Spleen (tissue), 7 donors: ENCODE results near the gene NUB1.

Experiments used
- CTCF ChIP-seq, 11 experiments: fragments of 200-600 bp in 7 of 11; fragments of 450-650 bp in 4 of 11; sonication (generic) in 4 of 11; IDR thresholded peaks in 8 of 11; conservative IDR thresholded peaks in 3 of 11; 1 replicate in 7 of 11; 2 replicates in 4 of 11; pipeline versions ENCODE4 v1.4.0 to v1.8.0; 2016 to 2021; ENCODE audit warnings: antibody characterized with exemption in 11 of 11, inconsistent platforms in 4 of 11, mild to moderate bottlenecking in 1 of 11
- POLR2A ChIP-seq, 3 donors: fragments of 450-650 bp; IDR thresholded peaks; one replicate each; pipeline ENCODE4 v1.5.1; 2017; ENCODE audit warnings: antibody characterized with exemption in 3 of 3, mild to moderate bottlenecking in 1 of 3
- POLR2AphosphoS5 ChIP-seq, 3 donors: sonication (generic); formaldehyde crosslinking; IDR thresholded peaks; one replicate each; pipeline ENCODE4 v1.5.1; 2017; ENCODE audit warnings: antibody characterized with exemption in 3 of 3
- donor health status: DM: no; HTN: no; CAD: no; lungs with moderate emphysema.
- donor health status: DM: no; HTN: no; CAD: no.
- donor health status: DM: no; HTN: no; CAD: no.

GRCh38 chr7:151308791-151309190 is 32.8 kb upstream of the NUB1 start:
- TF ChIP-seq CTCF (IDR thresholded peaks at IDR 0.05 in 8 of 11, conservative IDR thresholded peaks at IDR 0.05 in 3 of 11) (no peak), POLR2A (IDR thresholded peaks at IDR 0.05) (no peak), POLR2AphosphoS5 (IDR thresholded peaks at IDR 0.05) (no peak)
